ENCODE results near the gene MS4A1.

DNA sequence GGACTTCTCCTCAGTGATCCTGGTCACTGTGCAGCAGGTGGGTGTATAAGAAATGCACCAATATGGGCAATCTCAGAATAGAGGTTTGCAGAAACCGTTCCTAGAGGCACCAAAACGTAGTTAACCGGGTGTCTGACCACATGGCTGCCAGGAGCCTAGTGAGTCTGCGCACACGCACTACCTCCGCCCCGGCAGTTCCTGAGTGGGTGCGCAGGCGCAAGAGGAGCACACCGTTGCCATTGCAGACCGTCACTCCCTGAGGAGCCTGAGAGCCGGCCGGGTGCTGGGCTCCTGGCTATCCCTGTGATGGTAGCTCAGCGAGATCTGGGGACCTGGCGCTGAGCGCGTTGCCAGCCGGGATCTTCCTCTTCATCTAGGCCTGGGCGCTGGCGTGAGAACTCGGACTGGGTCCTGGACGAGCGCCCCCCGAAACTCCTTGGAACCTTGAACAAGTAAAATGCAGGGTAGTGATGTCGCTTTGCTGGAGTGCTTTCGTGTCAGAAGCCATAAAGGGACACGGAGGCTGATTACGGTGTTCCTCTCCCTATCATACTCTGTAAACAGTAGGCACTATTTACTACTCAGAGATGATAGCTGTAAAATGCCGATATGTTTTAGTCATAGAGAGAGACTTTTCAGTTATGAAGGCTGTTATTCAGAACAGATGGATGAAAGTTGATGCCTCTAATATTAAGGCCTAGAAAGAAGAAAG is 59.7 kb downstream of the MS4A1 start, which contains the start of gene MS4A13:
- TF ChIP-seq, protein P1, sequence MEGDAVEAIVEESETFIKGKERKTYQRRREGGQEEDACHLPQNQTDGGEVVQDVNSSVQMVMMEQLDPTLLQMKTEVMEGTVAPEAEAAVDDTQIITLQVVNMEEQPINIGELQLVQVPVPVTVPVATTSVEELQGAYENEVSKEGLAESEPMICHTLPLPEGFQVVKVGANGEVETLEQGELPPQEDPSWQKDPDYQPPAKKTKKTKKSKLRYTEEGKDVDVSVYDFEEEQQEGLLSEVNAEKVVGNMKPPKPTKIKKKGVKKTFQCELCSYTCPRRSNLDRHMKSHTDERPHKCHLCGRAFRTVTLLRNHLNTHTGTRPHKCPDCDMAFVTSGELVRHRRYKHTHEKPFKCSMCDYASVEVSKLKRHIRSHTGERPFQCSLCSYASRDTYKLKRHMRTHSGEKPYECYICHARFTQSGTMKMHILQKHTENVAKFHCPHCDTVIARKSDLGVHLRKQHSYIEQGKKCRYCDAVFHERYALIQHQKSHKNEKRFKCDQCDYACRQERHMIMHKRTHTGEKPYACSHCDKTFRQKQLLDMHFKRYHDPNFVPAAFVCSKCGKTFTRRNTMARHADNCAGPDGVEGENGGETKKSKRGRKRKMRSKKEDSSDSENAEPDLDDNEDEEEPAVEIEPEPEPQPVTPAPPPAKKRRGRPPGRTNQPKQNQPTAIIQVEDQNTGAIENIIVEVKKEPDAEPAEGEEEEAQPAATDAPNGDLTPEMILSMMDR (conservative IDR thresholded peaks at IDR 0.05; ENCODE audit: low read depth, low read length): no peak
- TF ChIP-seq EZH2 (IDR thresholded peaks at IDR 0.05; ENCODE audit: borderline replicate concordance, low read depth, low read length, poor library complexity, severe bottlenecking): no peak
